Epithelial cell of proximal tubule (primary cell): ENCODE results near the gene ANKRD13C. TPM values are rescaled to one million over a fixed set of nuclear protein-coding genes. Genes with fewer than 3 reads are reported as not detected.

Experiments
- DNase-seq: peaks from one replicate; pipeline ENCODE4 v3.0.0-alpha.2; 2011; ENCODE audit warnings: low read depth
- H3K4me3 ChIP-seq: 2 replicates; pipeline ENCODE4 v1.5.1; 2011; ENCODE audit warnings: low read depth, mild to moderate bottlenecking, low read length
- total RNA-seq: library from RNA; depleted of rRNA; stranded (reverse); fragments of >200 nt; gene quantifications from 2 replicates; pipeline ENCODE4 v1.2.3, GENCODE V29; 2015
- TF ChIP-seq, protein P1 (sequence below): conservative IDR thresholded peaks from 2 replicates; pipeline ENCODE4 v1.5.1; 2012; ENCODE audit warnings: low read depth, mild to moderate bottlenecking, low read length

Gene ANKRD13C
- total RNA-seq, 1 donor from 2014 or later, result 12.7 TPM

DNA sequence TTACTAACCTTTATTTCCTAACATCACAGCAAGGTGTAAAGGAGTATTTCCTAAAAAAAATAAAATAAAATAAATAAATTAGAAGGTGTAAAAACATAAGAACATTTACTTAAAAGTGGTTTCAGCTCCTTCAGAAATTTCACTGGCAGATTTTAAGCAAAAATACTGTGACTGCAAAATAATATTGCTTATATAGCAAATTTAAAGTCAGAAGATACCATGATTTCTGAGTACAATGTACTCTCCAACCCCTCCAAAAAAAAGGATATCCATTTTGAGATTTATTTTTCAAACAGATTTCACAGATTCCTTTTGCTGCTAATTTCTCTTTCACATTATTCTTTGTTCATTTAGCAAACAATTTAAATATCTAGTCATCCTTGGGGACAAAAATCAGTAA lies 18.5 kb downstream of the ANKRD13C start:
- no peak overlapping the region for H3K4me3 ChIP-seq
- TF ChIP-seq, protein P1, sequence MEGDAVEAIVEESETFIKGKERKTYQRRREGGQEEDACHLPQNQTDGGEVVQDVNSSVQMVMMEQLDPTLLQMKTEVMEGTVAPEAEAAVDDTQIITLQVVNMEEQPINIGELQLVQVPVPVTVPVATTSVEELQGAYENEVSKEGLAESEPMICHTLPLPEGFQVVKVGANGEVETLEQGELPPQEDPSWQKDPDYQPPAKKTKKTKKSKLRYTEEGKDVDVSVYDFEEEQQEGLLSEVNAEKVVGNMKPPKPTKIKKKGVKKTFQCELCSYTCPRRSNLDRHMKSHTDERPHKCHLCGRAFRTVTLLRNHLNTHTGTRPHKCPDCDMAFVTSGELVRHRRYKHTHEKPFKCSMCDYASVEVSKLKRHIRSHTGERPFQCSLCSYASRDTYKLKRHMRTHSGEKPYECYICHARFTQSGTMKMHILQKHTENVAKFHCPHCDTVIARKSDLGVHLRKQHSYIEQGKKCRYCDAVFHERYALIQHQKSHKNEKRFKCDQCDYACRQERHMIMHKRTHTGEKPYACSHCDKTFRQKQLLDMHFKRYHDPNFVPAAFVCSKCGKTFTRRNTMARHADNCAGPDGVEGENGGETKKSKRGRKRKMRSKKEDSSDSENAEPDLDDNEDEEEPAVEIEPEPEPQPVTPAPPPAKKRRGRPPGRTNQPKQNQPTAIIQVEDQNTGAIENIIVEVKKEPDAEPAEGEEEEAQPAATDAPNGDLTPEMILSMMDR, result no peak

DNA sequence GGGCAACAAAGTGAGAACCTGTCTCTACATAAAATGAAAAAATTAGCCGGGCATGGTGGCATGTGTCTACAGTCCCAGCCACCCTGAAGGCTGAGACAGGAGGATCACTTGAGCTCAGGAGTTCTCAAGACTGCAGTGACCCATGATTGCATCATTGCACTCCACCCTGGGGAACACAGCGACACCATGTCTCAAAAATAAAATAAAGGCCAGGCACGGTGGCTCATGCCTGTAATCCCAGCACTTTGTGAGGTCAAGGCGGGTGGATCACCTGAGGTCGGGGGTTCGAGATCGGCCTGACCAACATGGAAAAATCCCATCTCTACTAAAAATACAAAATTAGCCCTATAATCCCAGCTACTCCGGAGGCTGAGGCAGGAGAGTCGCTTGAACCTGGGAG lies 20.1 kb downstream of the ANKRD13C start:
- TF ChIP-seq, protein P1, result no peak
- H3K4me3 ChIP-seq, result no peak overlapping the region
- DNase-seq, result no peak

More for the DNA sequence above, 18.5 kb downstream of the ANKRD13C start:
- DNase-seq, result no peak

- no peak for DNase-seq
- no peak overlapping the region for H3K4me3 ChIP-seq
- TF ChIP-seq, protein P1, result no peak
These were observed 21.3 kb downstream of the ANKRD13C start for GRCh38 chr1:70333245-70333644.

DNA sequence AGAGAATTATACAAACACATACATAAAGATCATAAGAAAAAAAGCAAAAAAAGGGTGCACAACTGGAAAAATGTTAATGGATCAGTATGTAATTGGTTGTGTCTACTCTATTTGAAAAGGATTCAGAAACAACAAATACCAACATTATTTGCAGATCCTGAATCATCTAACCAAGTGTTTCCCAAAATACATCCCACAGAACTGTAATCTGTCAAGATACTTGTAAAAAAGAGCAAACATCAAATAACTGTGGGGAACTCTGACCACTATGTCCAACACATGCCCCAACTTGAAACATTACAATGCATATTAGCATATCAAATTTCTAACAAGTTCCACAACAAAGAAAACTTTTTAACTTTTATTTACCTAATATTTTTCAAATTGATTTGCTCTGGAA lies 22.6 kb downstream of the ANKRD13C start:
- H3K4me3 ChIP-seq, result no peak overlapping the region
- DNase-seq, result no peak
- TF ChIP-seq, protein P1, result no peak

DNA sequence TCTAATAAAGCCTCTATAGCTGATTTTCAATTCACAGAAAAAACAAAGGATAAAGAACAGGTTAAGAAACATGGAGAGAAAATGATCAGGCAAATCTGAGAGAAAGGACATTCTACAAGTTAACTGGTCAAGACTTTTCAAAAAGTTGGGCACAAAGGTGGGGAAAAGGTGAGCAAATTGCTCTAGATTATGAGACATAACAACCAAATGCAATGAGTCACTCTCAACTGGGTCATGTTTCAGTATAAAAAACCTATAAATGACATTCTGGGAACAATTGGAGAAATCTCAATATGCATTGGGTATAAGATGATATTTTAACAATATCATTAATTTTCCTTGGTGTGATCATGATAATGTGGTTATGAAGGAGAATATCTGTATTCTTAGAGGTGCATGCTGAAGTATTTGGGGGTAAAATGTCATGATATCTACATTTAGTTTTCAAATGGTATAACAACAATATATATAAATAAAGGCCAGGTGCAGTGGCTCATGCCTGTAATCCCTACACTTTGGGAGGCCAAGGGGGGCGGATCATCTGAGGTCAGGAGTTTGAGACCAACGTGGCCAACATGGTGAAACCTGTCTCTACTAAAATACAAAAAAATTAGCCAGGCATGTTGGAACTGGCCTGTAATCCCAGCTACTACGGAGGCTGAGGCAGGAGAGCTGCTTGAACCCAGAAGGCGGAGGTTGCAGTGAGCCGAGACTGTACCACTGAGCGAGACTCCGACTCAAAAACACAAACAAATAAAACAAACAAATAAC lies 27.0 kb downstream of the ANKRD13C start:
- no peak overlapping the region for H3K4me3 ChIP-seq
- TF ChIP-seq, protein P1, result no peak
- no peak for DNase-seq

DNA sequence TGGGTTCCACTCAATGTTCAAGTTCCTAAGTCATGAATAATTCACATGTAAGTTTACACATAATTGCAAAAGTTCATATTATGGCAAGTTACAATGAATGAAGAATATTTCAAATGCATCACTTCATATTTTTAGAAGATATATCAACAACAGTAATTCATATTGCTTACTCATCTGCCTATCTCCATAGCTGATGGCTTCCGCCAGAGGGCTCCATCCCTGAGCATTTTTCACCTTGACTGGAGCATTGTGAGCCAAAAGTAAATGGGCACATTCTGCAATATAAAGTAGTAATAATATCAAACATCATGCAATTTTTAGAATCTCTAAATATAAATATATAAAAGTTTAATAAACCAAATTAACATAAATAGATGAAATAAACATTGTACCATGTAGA lies 29.8 kb downstream of the ANKRD13C start:
- TF ChIP-seq, protein P1, result no peak
- DNase-seq, result no peak
- H3K4me3 ChIP-seq, result no peak overlapping the region

DNA sequence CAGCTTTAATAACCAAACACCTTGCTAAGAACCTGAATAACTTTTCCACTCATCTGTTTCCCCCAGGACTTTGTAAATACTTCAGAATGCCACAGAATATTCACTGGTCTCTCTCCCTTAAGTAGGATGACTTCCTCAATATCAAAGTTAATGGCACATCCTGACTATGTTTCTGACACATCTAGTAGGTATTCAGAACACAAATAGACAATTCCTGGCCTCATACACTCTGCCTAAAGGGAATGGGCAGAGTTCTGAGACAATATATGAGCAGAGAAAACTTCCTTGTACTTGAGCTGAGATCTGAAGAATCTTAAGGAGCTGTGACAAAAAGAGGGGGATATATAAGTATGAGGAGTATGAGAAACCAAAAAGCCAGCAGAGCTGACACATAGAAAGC lies 34.8 kb downstream of the ANKRD13C start:
- peak; percentile 60 for DNase-seq
- no peak overlapping the region for H3K4me3 ChIP-seq
- TF ChIP-seq, protein P1, result no peak
